HepG2 (cell line): ENCODE data around the gene HTRA2. TPM values are rescaled to one million over a fixed set of nuclear protein-coding genes. Genes with fewer than 3 reads are reported as not detected.

Source experiments
- ARID4A ChIP-seq: sonication (generic); formaldehyde crosslinking; IDR thresholded peaks from 2 replicates; pipeline ENCODE4 v1.5.0; 2020; ENCODE audit warnings: mild to moderate bottlenecking, missing genetic modification reagents, borderline replicate concordance
- CBFB ChIP-seq: sonication (generic); formaldehyde crosslinking; IDR thresholded peaks from 2 replicates; pipeline ENCODE4 v1.4.0; 2020; ENCODE audit warnings: missing genetic modification reagents
- FOXP1 ChIP-seq, 2 experiments: fragments of 450-650 bp in 1 of 2; IDR thresholded peaks; 2 replicates each; pipeline ENCODE4 v1.6.1; 2017 to 2018; ENCODE audit warnings: antibody characterized with exemption in 1 of 2
- GATAD2A ChIP-seq: IDR thresholded peaks from 2 replicates; pipeline ENCODE4 v1.6.1; 2016
- KDM2A ChIP-seq: sonication (generic); formaldehyde crosslinking; IDR thresholded peaks from 2 replicates; pipeline ENCODE4 v1.4.0; 2020; ENCODE audit warnings: low read depth, missing genetic modification reagents, borderline replicate concordance
- MAF1 ChIP-seq: sonication (generic); formaldehyde crosslinking; IDR thresholded peaks from 2 replicates; pipeline ENCODE4 v1.5.0; 2020; ENCODE audit warnings: missing genetic modification reagents, borderline replicate concordance
- MEIS1 ChIP-seq: sonication (generic); formaldehyde crosslinking; IDR thresholded peaks from 2 replicates; pipeline ENCODE4 v1.9.0; 2021; ENCODE audit warnings: mild to moderate bottlenecking, missing genetic modification reagents, moderate library complexity, borderline replicate concordance
- MIXL1 ChIP-seq: IDR thresholded peaks from 2 replicates; pipeline ENCODE4 v1.6.1; 2016
- NFKB2 ChIP-seq: sonication (generic); formaldehyde crosslinking; IDR thresholded peaks from 2 replicates; pipeline ENCODE4 v1.4.0; 2020; ENCODE audit warnings: missing genetic modification reagents, borderline replicate concordance
- PLSCR1 ChIP-seq: sonication (generic); formaldehyde crosslinking; IDR thresholded peaks from 2 replicates; pipeline ENCODE4 v1.5.0; 2020; ENCODE audit warnings: missing genetic modification reagents, mild to moderate bottlenecking, borderline replicate concordance
- PRPF4 ChIP-seq: fragments of 200-400 bp; formaldehyde crosslinking; IDR thresholded peaks from 2 replicates; pipeline ENCODE4 v1.6.1; 2016; ENCODE audit warnings: low read length, low read depth; ENCODE audit not compliant: poor library complexity, severe bottlenecking
- REPIN1 ChIP-seq: sonication (generic); formaldehyde crosslinking; IDR thresholded peaks from 2 replicates; pipeline ENCODE4 v1.8.0; 2022; ENCODE audit warnings: missing genetic modification reagents, low read depth, mild to moderate bottlenecking, borderline replicate concordance
- RXRB ChIP-seq: IDR thresholded peaks from 2 replicates; pipeline ENCODE4 v1.6.1; 2016; ENCODE audit warnings: borderline replicate concordance, missing genetic modification reagents, missing compliant biosample characterization
- SNAPC2 ChIP-seq: sonication (generic); formaldehyde crosslinking; IDR thresholded peaks from 2 replicates; pipeline ENCODE4 v1.8.1; 2022; ENCODE audit warnings: mild to moderate bottlenecking, missing genetic modification reagents
- SOX5 ChIP-seq: IDR thresholded peaks from 2 replicates; pipeline ENCODE4 v1.6.1; 2016; ENCODE audit warnings: borderline replicate concordance
- SRSF1 ChIP-seq: fragments of 200-400 bp; formaldehyde crosslinking; optimal IDR thresholded peaks from 2 replicates; pipeline ENCODE3; 2017; ENCODE audit warnings: mild to moderate bottlenecking, low read depth, low read length, moderate library complexity
- ZNF160 ChIP-seq: sonication (generic); formaldehyde crosslinking; IDR thresholded peaks from 2 replicates; pipeline ENCODE4 v1.8.0; 2022; ENCODE audit warnings: mild to moderate bottlenecking, inconsistent platforms, missing genetic modification reagents
- ZNF746 ChIP-seq: sonication (generic); formaldehyde crosslinking; IDR thresholded peaks from 2 replicates; pipeline ENCODE4 v1.8.0; 2022; ENCODE audit warnings: mild to moderate bottlenecking, missing genetic modification reagents
- ZSCAN22 ChIP-seq: sonication (generic); formaldehyde crosslinking; IDR thresholded peaks from 2 replicates; pipeline ENCODE4 v1.4.0; 2020; ENCODE audit warnings: mild to moderate bottlenecking, missing genetic modification reagents
- polyA plus RNA-seq, 8 experiments: library from polyadenylated mRNA; depleted of rRNA in 3 of 8; stranded (reverse) in 7 of 8; unstranded in 1 of 8; fragments of >200 nt; fragmentation: Illumina TruSeq in 4 of 8; extraction: Trizol in 4 of 8; gene quantifications; 2 replicates each; pipeline versions ENCODE4 v1.2.1 to v1.2.3, GENCODE V29; 2011 to 2016; ENCODE audit warnings: low read depth in 4 of 8, missing spikeins in 1 of 8, mixed read lengths in 1 of 8; ENCODE audit not compliant: insufficient read depth in 1 of 8
- total RNA-seq, 5 experiments: library from RNA; depleted of rRNA; stranded (reverse); fragments of >200 nt; fragmentation: Illumina TruSeq; extraction: Trizol; gene quantifications; 2 replicates each; pipeline ENCODE4 v1.2.3, GENCODE V29; 2016; ENCODE audit warnings: low read depth in 1 of 5
- TF ChIP-seq, protein P1 (sequence below): sonication (generic); formaldehyde crosslinking; IDR thresholded peaks from 2 replicates; pipeline ENCODE4 v1.4.0; 2020; ENCODE audit warnings: missing genetic modification reagents
- TF ChIP-seq, protein P2 (sequence below): sonication (generic); formaldehyde crosslinking; conservative IDR thresholded peaks from 2 replicates; pipeline ENCODE4 v1.8.0; 2022; ENCODE audit warnings: mild to moderate bottlenecking, moderate library complexity, missing genetic modification reagents
- TF ChIP-seq, protein P3 (sequence below): IDR thresholded peaks from 2 replicates; pipeline ENCODE4 v1.6.1; 2016; ENCODE audit warnings: missing compliant biosample characterization, missing genetic modification reagents, borderline replicate concordance

HTRA2 gene
- total and polyA plus RNA-seq, 2 of the 13 experiments (the other 11 are each of a cell fraction or from before 2014, with no cell fraction given): 47.7 to 50.3 TPM

GRCh38 chr2:74486141-74486540 lies 43.6 kb upstream of the HTRA2 start (continued):
- TF ChIP-seq MAF1 (no peak), RXRB (CRISPR knock-in tag) (0 out of 2 replicates have a peak, but pooled peaks have one; percentile 20), ARID4A (CRISPR knock-in tag) (no peak), ZNF746 (CRISPR knock-in tag) (no peak), GATAD2A (CRISPR knock-in tag) (peak; percentile 65), PRPF4 (no peak), MEIS1 (CRISPR knock-in tag) (0 out of 2 replicates have a peak, but pooled peaks have one; percentile 35), ZNF160 (CRISPR knock-in tag) (no peak), CBFB (CRISPR knock-in tag) (no peak), REPIN1 (CRISPR knock-in tag) (no peak), KDM2A (CRISPR knock-in tag) (no peak), SOX5 (CRISPR knock-in tag) (peak; percentile 52; the same call in 1 of the 2 replicates), MIXL1 (CRISPR knock-in tag) (peak; percentile 38; the same call in 1 of the 2 replicates), ZSCAN22 (CRISPR knock-in tag) (no peak), PLSCR1 (CRISPR knock-in tag) (no peak), SRSF1 (no peak), FOXP1 (IDR thresholded peaks at IDR 0.05) (no peak), FOXP1 (CRISPR knock-in tag; IDR thresholded peaks at IDR 0.05) (peak; percentile 74), SNAPC2 (0 out of 2 replicates have a peak, but pooled peaks have one; percentile 23), NFKB2 (CRISPR knock-in tag) (no peak)
- TF ChIP-seq, protein P1, sequence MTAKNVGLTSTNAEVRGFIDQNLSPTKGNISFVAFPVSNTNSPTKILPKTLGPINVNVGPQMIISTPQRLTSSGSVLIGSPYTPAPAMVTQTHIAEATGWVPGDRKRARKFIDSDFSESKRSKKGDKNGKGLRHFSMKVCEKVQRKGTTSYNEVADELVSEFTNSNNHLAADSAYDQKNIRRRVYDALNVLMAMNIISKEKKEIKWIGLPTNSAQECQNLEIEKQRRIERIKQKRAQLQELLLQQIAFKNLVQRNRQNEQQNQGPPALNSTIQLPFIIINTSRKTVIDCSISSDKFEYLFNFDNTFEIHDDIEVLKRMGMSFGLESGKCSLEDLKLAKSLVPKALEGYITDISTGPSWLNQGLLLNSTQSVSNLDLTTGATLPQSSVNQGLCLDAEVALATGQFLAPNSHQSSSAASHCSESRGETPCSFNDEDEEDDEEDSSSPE: no peak
- TF ChIP-seq, protein P2, sequence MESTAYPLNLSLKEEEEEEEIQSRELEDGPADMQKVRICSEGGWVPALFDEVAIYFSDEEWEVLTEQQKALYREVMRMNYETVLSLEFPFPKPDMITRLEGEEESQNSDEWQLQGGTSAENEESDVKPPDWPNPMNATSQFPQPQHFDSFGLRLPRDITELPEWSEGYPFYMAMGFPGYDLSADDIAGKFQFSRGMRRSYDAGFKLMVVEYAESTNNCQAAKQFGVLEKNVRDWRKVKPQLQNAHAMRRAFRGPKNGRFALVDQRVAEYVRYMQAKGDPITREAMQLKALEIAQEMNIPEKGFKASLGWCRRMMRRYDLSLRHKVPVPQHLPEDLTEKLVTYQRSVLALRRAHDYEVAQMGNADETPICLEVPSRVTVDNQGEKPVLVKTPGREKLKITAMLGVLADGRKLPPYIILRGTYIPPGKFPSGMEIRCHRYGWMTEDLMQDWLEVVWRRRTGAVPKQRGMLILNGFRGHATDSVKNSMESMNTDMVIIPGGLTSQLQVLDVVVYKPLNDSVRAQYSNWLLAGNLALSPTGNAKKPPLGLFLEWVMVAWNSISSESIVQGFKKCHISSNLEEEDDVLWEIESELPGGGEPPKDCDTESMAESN (CRISPR knock-in tag): no peak
- TF ChIP-seq, protein P3, sequence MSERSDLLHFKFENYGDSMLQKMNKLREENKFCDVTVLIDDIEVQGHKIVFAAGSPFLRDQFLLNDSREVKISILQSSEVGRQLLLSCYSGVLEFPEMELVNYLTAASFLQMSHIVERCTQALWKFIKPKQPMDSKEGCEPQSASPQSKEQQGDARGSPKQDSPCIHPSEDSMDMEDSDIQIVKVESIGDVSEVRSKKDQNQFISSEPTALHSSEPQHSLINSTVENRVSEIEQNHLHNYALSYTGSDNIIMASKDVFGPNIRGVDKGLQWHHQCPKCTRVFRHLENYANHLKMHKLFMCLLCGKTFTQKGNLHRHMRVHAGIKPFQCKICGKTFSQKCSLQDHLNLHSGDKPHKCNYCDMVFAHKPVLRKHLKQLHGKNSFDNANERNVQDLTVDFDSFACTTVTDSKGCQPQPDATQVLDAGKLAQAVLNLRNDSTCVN: no peak
